Endothelial cell of umbilical vein (primary cell): ENCODE data around the gene TPRA1. TPM values are rescaled to one million over a fixed set of nuclear protein-coding genes. Genes with fewer than 3 reads are reported as not detected.

Experiments used
- BruUV-seq: library from RNA; stranded (reverse); fragments of 400-500 nt; replicated peaks from 2 replicates; lab custom pipeline; 2021; lab: Mats Ljungman, UMichigan
- CTCF ChIA-PET: fragments of 300-600, 350-600 bp; sonication (Branson Sonifier 250); formaldehyde crosslinking; loops from one replicate; lab custom pipeline; 2021; ENCODE audit warnings: antibody characterized with exemption, inconsistent platforms; lab: Charles Lee
- POLR2A ChIA-PET: fragments of 300-600, 350-600 bp; sonication (Branson Sonifier 250); formaldehyde crosslinking; loops from one replicate; lab custom pipeline; 2021; ENCODE audit warnings: antibody characterized with exemption, inconsistent platforms; lab: Charles Lee
- DNase-seq: peaks from one replicate; pipeline ENCODE4 v3.0.0-alpha.2; 2011; ENCODE audit warnings: low read depth, low spot score
- FAIRE-seq: peaks from 2 replicates; lab custom pipeline; 2011; peaks lifted over from hg19 to GRCh38; lab: Jason Lieb, UNC
- H2AFZ ChIP-seq: 2 replicates; pipeline ENCODE4 v1.6.0; 2012; ENCODE audit warnings: low read depth, low read length, control low read depth, inconsistent platforms
- H3K27ac ChIP-seq: 2 replicates; pipeline ENCODE4 v1.5.1; 2011; ENCODE audit warnings: low read depth, mild to moderate bottlenecking, control low read depth, low read length, moderate library complexity; ENCODE audit not compliant: insufficient read depth
- H3K27me3 ChIP-seq, 2 experiments: 2 replicates each; pipeline versions ENCODE4 v1.6.0 to v1.6.1; 2011; ENCODE audit warnings: low read length in 2 of 2, mixed read lengths in 1 of 2; ENCODE audit not compliant: control insufficient read depth in 2 of 2, insufficient read depth in 2 of 2
- H3K36me3 ChIP-seq, 2 experiments: 2 replicates in 1 of 2; 3 replicates in 1 of 2; pipeline ENCODE4 v1.5.1; 2011; ENCODE audit warnings: low read length in 2 of 2, mild to moderate bottlenecking in 1 of 2, moderate library complexity in 1 of 2; ENCODE audit not compliant: control insufficient read depth in 2 of 2, insufficient read depth in 2 of 2; ENCODE audit errors: extremely low read depth in 1 of 2
- H3K4me1 ChIP-seq: 3 replicates; pipeline ENCODE4 v1.5.1; 2011; ENCODE audit warnings: mild to moderate bottlenecking, low read length; ENCODE audit not compliant: control insufficient read depth, insufficient read depth; ENCODE audit errors: extremely low read depth
- H3K4me2 ChIP-seq: 2 replicates; pipeline ENCODE4 v1.6.1; 2011; ENCODE audit warnings: low read length, control low read depth, mixed read lengths; ENCODE audit not compliant: insufficient read depth
- H3K4me3 ChIP-seq, 3 experiments: fragments of 200-600 bp in 1 of 3; sonication (generic), shearing (Covaris generic) in 1 of 3; replicated peaks in 1 of 3; 2 replicates each; pipeline ENCODE4 v1.5.1; 2011 to 2016; ENCODE audit warnings: control low read depth in 3 of 3, low read length in 3 of 3, mild to moderate bottlenecking in 2 of 3, inconsistent platforms in 1 of 3, low read depth in 1 of 3, moderate library complexity in 1 of 3; ENCODE audit not compliant: insufficient read depth in 1 of 3
- H3K79me2 ChIP-seq: 2 replicates; pipeline ENCODE4 v1.6.0; 2012; ENCODE audit warnings: low read length, inconsistent platforms; ENCODE audit not compliant: control insufficient read depth, insufficient read depth
- H3K9ac ChIP-seq: replicated peaks from 2 replicates; pipeline ENCODE3; 2011; ENCODE audit warnings: low read length, control low read depth; ENCODE audit not compliant: insufficient read depth; ENCODE audit errors: extremely low read depth
- H3K9me1 ChIP-seq: replicated peaks from 3 replicates; pipeline ENCODE4 v1.6.0; 2011; ENCODE audit warnings: mild to moderate bottlenecking, low read length; ENCODE audit not compliant: control insufficient read depth, insufficient read depth; ENCODE audit errors: extremely low read depth
- H3K9me3 ChIP-seq: replicated peaks from 2 replicates; pipeline ENCODE4 v1.5.1; 2012; ENCODE audit warnings: low read length, inconsistent platforms; ENCODE audit not compliant: control insufficient read depth, insufficient read depth
- H4K20me1 ChIP-seq: replicated peaks from 2 replicates; pipeline ENCODE3; 2011; ENCODE audit warnings: mild to moderate bottlenecking, low read length; ENCODE audit not compliant: control insufficient read depth, insufficient read depth; ENCODE audit errors: extremely low read depth
- CTCF ChIP-seq, 2 donors: IDR thresholded peaks; 1 replicate in 1 of 2; 2 replicates in 1 of 2; pipeline ENCODE4 v1.5.1; 2011; ENCODE audit warnings: low read length in 2 of 2, mild to moderate bottlenecking in 2 of 2, moderate library complexity in 2 of 2, control low read depth in 1 of 2, inconsistent platforms in 1 of 2, low read depth in 1 of 2; ENCODE audit not compliant: insufficient read depth in 1 of 2; ENCODE audit errors: extremely low read depth in 1 of 2
- EZH2 ChIP-seq: IDR thresholded peaks from 2 replicates; pipeline ENCODE4 v1.6.1; 2012; ENCODE audit warnings: borderline replicate concordance, low read depth, mild to moderate bottlenecking, moderate library complexity, low read length, inconsistent platforms; ENCODE audit not compliant: severe bottlenecking
- FOS ChIP-seq: IDR thresholded peaks from 2 replicates; pipeline ENCODE4 v1.6.1; 2011; ENCODE audit warnings: mild to moderate bottlenecking, low read length, moderate library complexity, borderline replicate concordance; ENCODE audit not compliant: insufficient read depth
- GATA2 ChIP-seq: IDR thresholded peaks from 2 replicates; pipeline ENCODE4 v1.7.0; 2011; ENCODE audit warnings: low read depth, mild to moderate bottlenecking, moderate library complexity, mixed read lengths, low read length; ENCODE audit not compliant: insufficient read length, insufficient read depth
- JUN ChIP-seq: IDR thresholded peaks from 2 replicates; pipeline ENCODE4 v1.6.1; 2011; ENCODE audit warnings: borderline replicate concordance, low read depth; ENCODE audit not compliant: insufficient read length, insufficient read depth
- MAX ChIP-seq: IDR thresholded peaks from 2 replicates; pipeline ENCODE4 v1.6.1; 2011; ENCODE audit not compliant: insufficient read depth, insufficient read length
- MYC ChIP-seq: IDR thresholded peaks from one replicate; pipeline ENCODE4 v1.6.1; 2011; ENCODE audit warnings: mild to moderate bottlenecking, low read depth, low read length
- POLR2A ChIP-seq: IDR thresholded peaks from 2 replicates; pipeline ENCODE4 v1.6.1; 2012; ENCODE audit warnings: low read depth, mild to moderate bottlenecking, control low read depth, low read length
- POLR2AphosphoS5 ChIP-seq: IDR thresholded peaks from 2 replicates; pipeline ENCODE4 v1.6.1; 2012; ENCODE audit warnings: low read depth, mild to moderate bottlenecking, control low read depth, low read length, moderate library complexity; ENCODE audit not compliant: insufficient read depth
- dilution Hi-C: fragments of 300-500 bp; cut with MboI; formaldehyde crosslinking; loops from one replicate; pipeline ENCODE4 v1.15.0; 2019; ENCODE audit warnings: low sequenced_read_pairs; ENCODE audit not compliant: extremely low pct_ligation_motif_present
- intact Hi-C: fragments of 100-400 bp; cut with micrococcal nuclease; formaldehyde crosslinking; loops from one replicate; pipeline ENCODE4 v1.10.0; 2022
- polyA plus RNA-seq, 4 experiments: library from polyadenylated mRNA; depleted of rRNA in 3 of 4; stranded (reverse) in 3 of 4; unstranded in 1 of 4; fragments of >200 nt; gene quantifications; 2 replicates each; pipeline versions ENCODE4 v1.2.1 to v1.2.3, GENCODE V29; 2011 to 2012; ENCODE audit warnings: missing spikeins in 1 of 4
- total RNA-seq: library from RNA; stranded (reverse); gene quantifications from 2 replicates; pipeline ENCODE4 v1.2.3, GENCODE V29; 2021

The TPRA1 gene
- total and polyA plus RNA-seq, 2 donors (not counting 3 experiments of a cell fraction or from before 2014, with no cell fraction given), result 34.3 to 58.0 TPM

- Histone ChIP-seq H2AFZ (no peak overlapping the region), H3K79me2 (no peaks in the 10 kb centered on the region), H4K20me1 (no peaks in the 10 kb centered on the region), H3K4me1 (no peaks in the 10 kb centered on the region), H3K27me3 (no peaks in the 10 kb centered on the region), H3K27ac (no peak overlapping the region), H3K4me3 (no peak overlapping the region), H3K9me1 (no peaks in the 10 kb centered on the region), H3K36me3 (peaks cover 0 to 8% of the 10 kb centered on the region in 2 experiments), H3K4me2 (no peak overlapping the region), H3K9me3 (no peaks in the 10 kb centered on the region), H3K9ac (no peak overlapping the region)
- TF ChIP-seq EZH2 (no peak), JUN (no peak), GATA2 (no peak), POLR2A (no peak), MAX (no peak), CTCF (IDR thresholded peaks at IDR 0.05; ENCODE audit: extremely low read depth in 1 of 2, insufficient read depth in 1 of 2, low read depth in 1 of 2, low read length in 2 of 2) (no peak), POLR2AphosphoS5 (no peak), FOS (no peak), MYC (no peak)
- CTCF ChIA-PET, result interaction anchor here (3.0 kb wide), 1 partner anchor 8 kb away, joined by 26 read pairs; no protein-coding TSS in a partner anchor
- dilution Hi-C loops (no loop called here), intact Hi-C loops (no loop called here)
- FAIRE-seq (no peak), DNase-seq (no peak)
- POLR2A ChIA-PET, result no interaction called here
- no TSS peak for BruUV-seq
Observed at GRCh38 chr3:127566833-127567232, 23.7 kb downstream of the TPRA1 start.
